ENCODE measurements around the gene ZNG1F. TPM values are rescaled to one million over a fixed set of nuclear protein-coding genes. Genes with fewer than 3 reads are reported as not detected.
A peak's percentile ranks its signal among the peaks of the same experiment; 100 is the strongest.
"Not testable (repeated sequence)": the region's sequence is repeated elsewhere in the genome, so short reads cannot be mapped to it uniquely, and the experiment has no call there.

The ZNG1F gene
- polyA plus RNA-seq (2011; rRNA removed) (4.6 and 7.6 TPM in 2 replicates), polyA minus RNA-seq (2011; rRNA and poly(A)+ RNA removed) (3.1 and 5.7 TPM in 2 replicates)

DNA sequence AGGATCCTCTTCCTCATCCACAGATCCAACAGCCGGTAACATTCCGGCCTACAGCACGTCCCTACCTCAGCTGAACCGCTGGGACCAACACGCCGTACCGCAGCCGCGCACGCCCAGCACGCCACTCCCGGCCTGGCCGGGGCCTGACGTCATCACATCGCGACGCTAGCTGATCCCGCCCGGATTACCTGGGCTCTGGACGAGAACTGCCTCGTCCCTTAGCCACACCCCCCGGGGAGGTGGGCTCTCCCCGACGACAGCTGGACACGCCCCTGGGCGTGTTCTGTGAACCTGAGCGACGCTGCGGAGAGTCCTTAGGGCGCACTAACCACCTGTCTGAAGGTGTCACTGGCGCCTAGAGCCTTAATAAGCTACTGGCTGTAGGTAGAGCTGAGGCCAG is at the start of gene ZNG1F:
TSS of gene ZNG1F (minus strand) at position 101 of the 400 bp plus-strand sequence. CDS start at position 42, 59 bp downstream.
- DNase-seq (ENCODE audit: low read depth, low spot score); H3K27ac ChIP-seq (ENCODE audit: low read depth, low read length); H3K27me3 ChIP-seq (ENCODE audit: control insufficient read depth, insufficient read depth, low read length); H3K9me3 ChIP-seq (ENCODE audit: control insufficient read depth, insufficient read depth, low read length); H3K4me3 ChIP-seq (ENCODE audit: low read depth, low read length); CTCF ChIA-PET; POLR2A ChIA-PET: not testable (repeated sequence)

GRCh38 chr9:41237110-41237749 is 48.1 kb upstream of the ZNG1F start:
- 0 out of 2 replicates have a peak overlapping the region, but pooled peaks have one; percentile 34 for H3K4me3 ChIP-seq (ENCODE audit: low read depth, low read length)
- CTCF ChIA-PET, POLR2A ChIA-PET: not testable (repeated sequence)

DNA sequence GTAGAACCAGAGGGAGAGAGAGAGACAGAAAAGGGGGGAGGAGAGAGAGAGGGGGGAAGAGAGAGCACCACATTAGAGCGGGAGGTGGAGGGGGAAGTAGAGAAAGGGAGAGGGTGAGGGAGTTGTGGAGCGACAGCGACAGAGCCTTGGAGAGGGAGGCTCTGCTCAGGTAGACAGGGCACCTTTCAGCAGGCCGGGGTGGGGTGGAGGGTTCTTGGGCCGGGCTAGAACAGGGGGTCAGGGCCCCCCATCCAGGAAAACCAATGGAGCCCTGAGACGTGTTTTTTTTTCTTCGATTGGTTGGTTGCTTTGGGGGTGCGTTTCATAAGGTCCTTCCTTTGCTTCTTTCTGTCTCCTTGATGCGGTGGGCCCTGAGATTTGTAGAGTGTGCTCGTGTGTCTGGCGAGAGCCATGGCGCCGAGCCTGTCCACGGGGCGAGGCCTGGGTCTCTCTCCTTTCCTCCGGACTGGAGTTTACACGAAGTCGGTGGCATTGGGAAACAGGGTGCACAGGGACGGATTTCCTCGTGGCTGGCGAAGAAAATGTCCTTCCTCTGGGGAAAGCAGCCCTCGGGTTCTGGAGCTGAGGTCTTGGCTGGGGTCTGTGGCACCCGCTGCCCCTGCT is 47.5 kb upstream of the ZNG1F start:
- H3K27ac ChIP-seq (ENCODE audit: low read depth, low read length); H3K27me3 ChIP-seq (ENCODE audit: control insufficient read depth, insufficient read depth, low read length); POLR2A ChIA-PET; DNase-seq (ENCODE audit: low read depth, low spot score); CTCF ChIA-PET; H3K4me3 ChIP-seq (ENCODE audit: low read depth, low read length): not testable (repeated sequence)
- H3K9me3 ChIP-seq (ENCODE audit: control insufficient read depth, insufficient read depth, low read length): peaks cover 36% of the 10 kb centered on the region

More at GRCh38 chr9:41237110-41237749, 48.1 kb upstream of the ZNG1F start:
- not testable (repeated sequence) for DNase-seq (ENCODE audit: low read depth, low spot score); H3K27me3 ChIP-seq (ENCODE audit: control insufficient read depth, insufficient read depth, low read length); H3K27ac ChIP-seq (ENCODE audit: low read depth, low read length)
- peaks cover 34% of the 10 kb centered on the region for H3K9me3 ChIP-seq (ENCODE audit: control insufficient read depth, insufficient read depth, low read length)

GRCh38 chr9:41234811-41235805 is 46.0 kb upstream of the ZNG1F start:
- peaks cover 40% of the 10 kb centered on the region for H3K9me3 ChIP-seq (ENCODE audit: control insufficient read depth, insufficient read depth, low read length)
- H3K27ac ChIP-seq (ENCODE audit: low read depth, low read length); H3K27me3 ChIP-seq (ENCODE audit: control insufficient read depth, insufficient read depth, low read length); POLR2A ChIA-PET; DNase-seq (ENCODE audit: low read depth, low spot score); CTCF ChIA-PET: not testable (repeated sequence)
- 0 out of 2 replicates have a peak overlapping the region, but pooled peaks have one; percentile 20 for H3K4me3 ChIP-seq (ENCODE audit: low read depth, low read length)

DNA sequence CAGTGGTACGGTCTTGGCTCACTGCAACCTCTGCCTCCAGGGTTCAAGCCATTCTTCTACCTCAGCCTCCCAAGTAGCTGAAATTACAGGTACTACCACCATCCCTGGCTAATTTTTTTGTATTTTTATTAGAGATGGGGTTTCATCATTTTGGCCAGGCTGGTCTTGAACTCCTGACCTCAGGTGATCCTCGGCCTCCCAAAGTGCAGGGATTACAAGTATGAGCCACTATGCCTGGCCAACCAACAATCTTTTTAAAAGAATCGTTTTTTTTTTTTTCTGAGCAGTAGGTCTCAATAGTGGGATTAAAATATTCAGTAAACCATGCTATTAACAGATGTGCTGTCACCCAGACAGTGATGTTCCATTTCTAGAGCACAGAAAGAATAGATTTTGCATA is 45.1 kb upstream of the ZNG1F start:
- peaks cover 48% of the 10 kb centered on the region for H3K9me3 ChIP-seq (ENCODE audit: control insufficient read depth, insufficient read depth, low read length)
- POLR2A ChIA-PET; H3K27me3 ChIP-seq (ENCODE audit: control insufficient read depth, insufficient read depth, low read length); H3K27ac ChIP-seq (ENCODE audit: low read depth, low read length); CTCF ChIA-PET; DNase-seq (ENCODE audit: low read depth, low spot score); H3K4me3 ChIP-seq (ENCODE audit: low read depth, low read length): not testable (repeated sequence)

- peaks cover 47% of the 10 kb centered on the region for H3K9me3 ChIP-seq (ENCODE audit: control insufficient read depth, insufficient read depth, low read length)
- H3K4me3 ChIP-seq (ENCODE audit: low read depth, low read length); DNase-seq (ENCODE audit: low read depth, low spot score); H3K27me3 ChIP-seq (ENCODE audit: control insufficient read depth, insufficient read depth, low read length); H3K27ac ChIP-seq (ENCODE audit: low read depth, low read length); POLR2A ChIA-PET; CTCF ChIA-PET: not testable (repeated sequence)
Measured at GRCh38 chr9:41232326-41232725, 43.2 kb upstream of the ZNG1F start.

DNA sequence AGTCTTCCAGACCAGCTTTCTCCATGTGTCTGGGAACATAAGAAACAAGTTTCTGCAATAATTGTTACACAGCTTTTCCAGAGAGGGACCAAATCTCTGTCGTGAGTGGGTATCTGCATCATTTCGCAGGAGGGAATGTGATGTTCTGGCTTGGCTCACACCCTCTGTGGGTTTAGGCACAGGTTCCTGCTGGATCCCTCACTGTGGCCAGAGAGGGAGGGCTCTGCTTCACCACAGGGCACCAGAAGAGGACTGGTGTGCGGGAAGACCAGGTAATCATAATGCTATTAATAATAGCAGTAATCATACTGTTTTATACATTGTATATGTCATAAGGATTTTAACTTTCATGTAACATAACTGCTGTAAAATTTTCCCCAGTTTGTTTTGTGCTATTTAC is 41.3 kb upstream of the ZNG1F start:
- H3K27ac ChIP-seq (ENCODE audit: low read depth, low read length); H3K27me3 ChIP-seq (ENCODE audit: control insufficient read depth, insufficient read depth, low read length); CTCF ChIA-PET; POLR2A ChIA-PET; H3K4me3 ChIP-seq (ENCODE audit: low read depth, low read length); DNase-seq (ENCODE audit: low read depth, low spot score): not testable (repeated sequence)
- peaks cover 29% of the 10 kb centered on the region for H3K9me3 ChIP-seq (ENCODE audit: control insufficient read depth, insufficient read depth, low read length)

All from AG04450 (cell line).